GM12878 (cell line): ENCODE measurements around the gene RPS6KA2. TPM values are rescaled to one million over a fixed set of nuclear protein-coding genes. Genes with fewer than 3 reads are reported as not detected.

Experiments used
- ATAC-seq: fragments of 200-7000 bp; cut with Tn5 transposase; 3 replicates; pipeline ENCODE4 v1.9.1; 2020; ENCODE audit warnings: mild to moderate bottlenecking, moderate library complexity
- BruUV-seq: library from RNA; stranded (reverse); fragments of 400-500 nt; replicated peaks from 2 replicates; lab custom pipeline; 2021; lab: Mats Ljungman, UMichigan
- CTCF ChIA-PET: fragments of 300-600 bp; sonication (Branson Sonifier 250); formaldehyde crosslinking; extraction: SDS; loops from one replicate; lab custom pipeline; 2021; ENCODE audit warnings: inconsistent platforms; lab: Yijun Ruan, JAX
- POLR2A ChIA-PET: fragments of 350-600 bp; formaldehyde crosslinking; extraction: SDS; loops from one replicate; lab custom pipeline; 2021; ENCODE audit warnings: inconsistent platforms; lab: Charles Lee
- RAD21 ChIA-PET: fragments of 300-600 bp; sonication (Branson Sonifier 250); formaldehyde crosslinking; loops from one replicate; lab custom pipeline; 2023; ENCODE audit warnings: antibody characterized with exemption; ENCODE audit not compliant: unreplicated experiment; lab: Charles Lee
- SMC1A ChIA-PET: fragments of 300-600 bp; sonication (Branson Sonifier 250); formaldehyde crosslinking; loops from one replicate; lab custom pipeline; 2023; ENCODE audit not compliant: unreplicated experiment, uncharacterized antibody; lab: Charles Lee
- DNase-seq: peaks from one replicate; pipeline ENCODE4 v3.0.0-alpha.2; 2011; ENCODE audit warnings: low read depth, low spot score
- FAIRE-seq: peaks from 3 replicates; lab custom pipeline; 2011; peaks lifted over from hg19 to GRCh38; lab: Jason Lieb, UNC
- H2AFZ ChIP-seq: 2 replicates; pipeline ENCODE4 v1.6.0; 2011; ENCODE audit warnings: low read depth, low read length, control low read depth; ENCODE audit not compliant: control insufficient read depth
- H3K27ac ChIP-seq: 2 replicates; pipeline ENCODE4 v1.5.1; 2011; ENCODE audit warnings: control low read depth; ENCODE audit not compliant: control insufficient read depth, insufficient read depth
- H3K27me3 ChIP-seq, 2 experiments: replicated peaks in 1 of 2; 2 replicates each; pipeline versions ENCODE4 v1.6.0 to v1.6.1; 2011; ENCODE audit warnings: low read length in 1 of 2; ENCODE audit not compliant: control insufficient read depth in 2 of 2, insufficient read depth in 2 of 2
- H3K36me3 ChIP-seq, 2 experiments: 2 replicates each; pipeline ENCODE4 v1.5.1; 2011; ENCODE audit warnings: low read length in 1 of 2; ENCODE audit not compliant: control insufficient read depth in 2 of 2, insufficient read depth in 2 of 2
- H3K4me1 ChIP-seq: 2 replicates; pipeline ENCODE4 v1.6.1; 2011; ENCODE audit warnings: mild to moderate bottlenecking, low read length, moderate library complexity, mixed read lengths; ENCODE audit not compliant: control insufficient read depth, insufficient read depth
- H3K4me2 ChIP-seq: 2 replicates; pipeline ENCODE4 v1.6.0; 2011; ENCODE audit warnings: control low read depth; ENCODE audit not compliant: control insufficient read depth, insufficient read depth
- H3K4me3 ChIP-seq: fragments of 200-600 bp; sonication (generic); 2 replicates; pipeline ENCODE4 v1.5.1; 2016
- H3K79me2 ChIP-seq: 2 replicates; pipeline ENCODE4 v1.6.0; 2011; ENCODE audit warnings: low read length; ENCODE audit not compliant: control insufficient read depth, insufficient read depth
- H3K9ac ChIP-seq: 2 replicates; pipeline ENCODE4 v1.8.0; 2011; ENCODE audit warnings: low read length, control low read depth, mixed read lengths; ENCODE audit not compliant: control insufficient read depth, insufficient read depth
- H3K9me3 ChIP-seq: replicated peaks from 3 replicates; pipeline ENCODE4 v1.5.1; 2011; ENCODE audit warnings: mild to moderate bottlenecking, low read length; ENCODE audit not compliant: control insufficient read depth, insufficient read depth
- H4K20me1 ChIP-seq: 2 replicates; pipeline ENCODE4 v1.6.0; 2011; ENCODE audit not compliant: control insufficient read depth, insufficient read depth
- ATF7 ChIP-seq: fragments of 450-650 bp; IDR thresholded peaks from 2 replicates; pipeline ENCODE4 v1.6.1; 2016; ENCODE audit warnings: low read depth, mild to moderate bottlenecking
- BMI1 ChIP-seq: fragments of 450-650 bp; IDR thresholded peaks from 2 replicates; pipeline ENCODE4 v1.6.1; 2016; ENCODE audit warnings: mild to moderate bottlenecking, moderate library complexity, borderline replicate concordance
- CBX5 ChIP-seq: sonication (generic); IDR thresholded peaks from 2 replicates; pipeline ENCODE4 v1.6.1; 2016; ENCODE audit warnings: low read depth, moderate library complexity, mild to moderate bottlenecking, inconsistent platforms
- HSF1 ChIP-seq: fragments of 150-350 bp; IDR thresholded peaks from 2 replicates; pipeline ENCODE4 v1.6.1; 2014; ENCODE audit warnings: mild to moderate bottlenecking, low read depth, low read length
- MAX ChIP-seq: IDR thresholded peaks from 2 replicates; pipeline ENCODE4 v1.6.1; 2012; ENCODE audit warnings: low read depth, low read length, improper control_type of control experiment
- NBN ChIP-seq: fragments of 450-650 bp; IDR thresholded peaks from 2 replicates; pipeline ENCODE4 v1.6.1; 2016
- NFIC ChIP-seq: IDR thresholded peaks from 2 replicates; pipeline ENCODE4 v1.6.1; 2012; ENCODE audit warnings: low read depth, mild to moderate bottlenecking, inconsistent platforms, low read length, moderate library complexity
- NFYA ChIP-seq: IDR thresholded peaks from 2 replicates; pipeline ENCODE4 v1.6.1; 2011; ENCODE audit warnings: low read depth, mild to moderate bottlenecking, low read length, improper control_type of control experiment, borderline replicate concordance
- PAX8 ChIP-seq: fragments of 450-650 bp; IDR thresholded peaks from 2 replicates; pipeline ENCODE4 v1.6.1; 2017; ENCODE audit warnings: mild to moderate bottlenecking, moderate library complexity
- PKNOX1 ChIP-seq: fragments of 450-650 bp; IDR thresholded peaks from 2 replicates; pipeline ENCODE4 v1.6.1; 2016; ENCODE audit warnings: mild to moderate bottlenecking
- PRDM15 ChIP-seq: fragments of 450-650 bp; formaldehyde crosslinking; IDR thresholded peaks from 2 replicates; pipeline ENCODE4 v1.4.0; 2020; ENCODE audit warnings: mild to moderate bottlenecking, moderate library complexity
- REST ChIP-seq: IDR thresholded peaks from 2 replicates; pipeline ENCODE4 v1.6.1; 2012; ENCODE audit warnings: mild to moderate bottlenecking, low read depth, low read length
- SIX5 ChIP-seq: IDR thresholded peaks from 2 replicates; pipeline ENCODE4 v1.6.1; 2011; ENCODE audit warnings: mild to moderate bottlenecking, low read depth, low read length, moderate library complexity; ENCODE audit not compliant: severe bottlenecking
- TAF1 ChIP-seq: IDR thresholded peaks from 2 replicates; pipeline ENCODE4 v1.6.1; 2011; ENCODE audit warnings: mild to moderate bottlenecking, low read depth, low read length, borderline replicate concordance
- ZNF274 ChIP-seq: IDR thresholded peaks from one replicate; pipeline ENCODE4 v1.8.0; 2011; ENCODE audit not compliant: insufficient read length, insufficient read depth
- WGBS: methylation state at CpG from one replicate; pipeline ENCODE4 v1.1.6; 2016; ENCODE audit warnings: low lambda C conversion rate; ENCODE audit not compliant: insufficient replicate concordance, insufficient coverage; ENCODE audit errors: missing lambda C conversion rate; 5-methylcytosine and 5-hydroxymethylcytosine counted together
- in situ Hi-C: fragments of 300-500 bp; cut with MboI; formaldehyde crosslinking; loops from 9 replicates; pipeline ENCODE4 v1.14.3; 2018; ENCODE audit warnings: mixed read lengths
- intact Hi-C: fragments of 100-400 bp; cut with micrococcal nuclease; formaldehyde crosslinking; loops from one replicate; pipeline ENCODE4 v1.14.2; 2022; ENCODE audit not compliant: unreplicated experiment
- polyA plus RNA-seq, 11 experiments: library from polyadenylated mRNA; depleted of rRNA in 4 of 11; unstranded in 6 of 11; stranded (reverse) in 5 of 11; fragments of >200 nt; fragmentation: Nextera tagmentation in 4 of 11; fragmentation: Illumina TruSeq in 1 of 11; extraction: Ambion mirVana in 4 of 11; extraction: Trizol in 1 of 11; gene quantifications; 1 replicate in 1 of 11; 2 replicates in 10 of 11; pipeline versions ENCODE4 v1.2.1 to v1.2.3, GENCODE V29; 2011 to 2016; ENCODE audit warnings: inconsistent platforms in 2 of 11, missing spikeins in 2 of 11, low read depth in 1 of 11
- total RNA-seq, 4 experiments: library from RNA; depleted of rRNA in 3 of 4; stranded (reverse); fragments of >200 nt in 3 of 4; fragmentation: Illumina TruSeq in 1 of 4; extraction: Trizol in 1 of 4; gene quantifications; 2 replicates each; pipeline versions ENCODE4 v1.2.1 to v1.2.3, GENCODE V29; 2013 to 2021

RPS6KA2 gene
- total and polyA plus RNA-seq, 10 of the 15 experiments (the other 5 are each of a cell fraction or from before 2014, with no cell fraction given) = 0.02 to 1.0 (median 0.22) TPM; not detected in 1

GRCh38 chr6:166459272-166459671, 167.8 kb downstream of the RPS6KA2 start:
- Histone ChIP-seq H3K4me3 (no peak overlapping the region), H3K9me3 (peaks cover 16% of the 10 kb centered on the region; the same call in 2 of the 3 replicates), H4K20me1 (no peaks in the 10 kb centered on the region), H3K36me3 (no peaks in the 10 kb centered on the region), H3K27ac (no peak overlapping the region), H3K79me2 (no peaks in the 10 kb centered on the region), H2AFZ (no peak overlapping the region), H3K27me3 (no peaks in the 10 kb centered on the region), H3K4me1 (no peaks in the 10 kb centered on the region), H3K4me2 (no peak overlapping the region), H3K9ac (no peak overlapping the region)
- BruUV-seq = no TSS peak
- ATAC-seq (no peak), FAIRE-seq (no peak), DNase-seq (no peak)
- in situ Hi-C loops = no loop called here
- CTCF ChIA-PET = no interaction called here
- POLR2A ChIA-PET = no interaction called here
- SMC1A ChIA-PET = no interaction called here
- WGBS = 68% methylated on average over 8 of the region's 8 CpGs
- intact Hi-C loops = loop anchor here (10.0 kb wide), 1 partner anchor 296 kb away; no protein-coding TSS in a partner anchor
- RAD21 ChIA-PET = no interaction called here
- TF ChIP-seq PRDM15 (no peak), NBN (no peak), NFYA (no peak), ZNF274 (no peak), SIX5 (no peak), NFIC (no peak), REST (no peak), ATF7 (no peak), BMI1 (no peak), CBX5 (no peak), PKNOX1 (no peak), HSF1 (no peak), PAX8 (no peak), MAX (no peak), TAF1 (no peak)
